ENCODE measurements around the gene RALGPS1.

Gene RALGPS1

DNA sequence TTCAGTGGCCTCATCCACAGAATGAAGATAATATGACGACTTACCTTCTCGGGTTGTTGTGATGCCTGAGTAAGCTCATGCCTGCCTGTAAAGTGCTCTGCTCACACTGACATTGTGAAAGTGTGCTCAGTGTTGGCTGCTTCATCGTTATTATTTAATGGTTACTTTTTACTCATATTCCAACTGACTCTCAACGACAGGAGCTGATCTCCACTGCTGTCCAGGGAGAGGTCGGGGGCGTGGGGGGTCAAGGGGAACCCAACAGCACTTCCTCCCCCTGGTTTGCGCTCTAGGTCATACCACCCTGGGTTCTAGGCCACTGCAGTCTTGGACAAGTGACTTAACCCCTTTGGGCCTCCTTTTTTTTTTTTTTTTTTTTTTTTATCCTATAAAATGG, 260.7 kb downstream of the RALGPS1 start:
- DNase-seq (ENCODE audit: low read depth) = no peak

DNA sequence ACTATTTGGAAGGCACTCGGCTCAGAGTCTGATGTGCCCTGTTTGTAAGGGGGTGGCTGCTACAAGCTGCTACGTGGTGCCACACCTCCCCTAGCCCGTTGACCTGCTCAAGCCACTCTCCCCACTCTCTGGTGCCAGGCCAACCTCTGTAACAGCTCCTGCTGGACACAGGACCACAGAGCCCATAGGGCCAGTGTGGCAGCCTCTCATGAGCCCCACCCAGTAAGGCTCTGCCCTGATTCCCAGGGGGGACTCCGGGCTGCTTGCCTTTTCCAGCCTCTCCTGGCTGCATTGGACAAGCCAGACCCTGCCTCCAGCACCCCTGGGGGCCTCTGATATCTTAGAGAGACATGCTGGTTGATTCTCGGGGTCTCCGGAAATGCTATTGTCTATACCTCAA, 261.2 kb downstream of the RALGPS1 start:
- no peak for DNase-seq (ENCODE audit: low read depth)

- DNase-seq (ENCODE audit: low read depth) = no peak
These were observed 262.0 kb downstream of the RALGPS1 start for GRCh38 chr9:127176631-127177030.

GRCh38 chr9:127177231-127177630, 262.6 kb downstream of the RALGPS1 start:
- DNase-seq (ENCODE audit: low read depth) = no peak

GRCh38 chr9:127177665-127178265, 263.2 kb downstream of the RALGPS1 start:
- no peak for DNase-seq (ENCODE audit: low read depth)

DNA sequence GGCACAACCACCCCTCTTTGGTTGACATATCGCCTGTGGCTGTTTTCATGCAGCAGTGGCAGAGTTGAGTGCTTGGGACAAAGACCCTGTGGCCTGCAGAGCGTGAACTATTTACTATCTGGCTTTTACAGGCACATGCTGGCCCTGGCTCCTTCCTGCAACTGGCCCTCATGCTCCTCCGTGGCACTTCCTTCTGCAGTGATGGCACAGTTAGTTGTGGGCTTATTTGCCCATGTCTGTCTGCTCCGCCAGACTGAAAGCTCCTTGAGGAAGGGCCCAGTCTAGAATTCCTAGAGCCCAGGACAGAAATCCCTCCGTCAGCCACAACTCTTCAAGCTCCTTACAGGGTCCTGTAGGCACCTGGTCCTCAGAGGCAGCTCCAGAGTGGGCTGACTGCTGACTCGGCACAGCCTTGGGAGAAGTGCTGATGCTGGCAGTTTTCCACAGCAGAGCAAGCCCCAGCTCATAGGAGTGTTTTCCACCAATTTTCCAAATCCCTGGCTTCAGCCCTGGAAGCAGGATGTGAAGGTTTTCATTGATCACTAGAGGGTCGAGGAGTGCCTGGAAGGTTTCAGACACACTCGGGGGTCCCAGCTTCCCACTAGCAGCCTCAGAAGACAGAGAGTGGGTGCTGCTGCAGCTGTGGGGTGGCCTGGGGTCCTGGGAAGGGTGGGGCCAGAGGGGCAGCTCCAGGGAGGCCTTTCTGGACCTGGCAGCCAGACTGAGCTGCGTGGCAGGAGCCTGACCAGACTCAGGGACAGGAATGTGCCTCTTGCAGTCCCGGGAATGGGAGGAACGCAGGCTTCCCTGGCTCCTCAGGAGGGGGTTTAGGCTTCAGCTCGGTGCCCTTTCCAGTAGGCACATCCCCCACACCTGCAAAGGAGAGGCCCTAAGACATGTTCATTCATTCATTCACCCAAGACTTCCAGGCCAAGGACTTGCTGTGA, 264.4 kb downstream of the RALGPS1 start:
- DNase-seq (ENCODE audit: low read depth) = no peak

- DNase-seq (ENCODE audit: low read depth) = no peak
These were observed 265.3 kb downstream of the RALGPS1 start for GRCh38 chr9:127179633-127180441.

GRCh38 chr9:127180457-127181314, 266.1 kb downstream of the RALGPS1 start:
- DNase-seq (ENCODE audit: low read depth) = no peak

- DNase-seq (ENCODE audit: low read depth) = no peak
These were observed 266.7 kb downstream of the RALGPS1 start for GRCh38 chr9:127181315-127181580.

GRCh38 chr9:127181595-127182190, 267.1 kb downstream of the RALGPS1 start:
- no peak for DNase-seq (ENCODE audit: low read depth)

GRCh38 chr9:127182901-127183746, 268.5 kb downstream of the RALGPS1 start:
- DNase-seq (ENCODE audit: low read depth) = no peak

- no peak for DNase-seq (ENCODE audit: low read depth)
These were observed 269.4 kb downstream of the RALGPS1 start for GRCh38 chr9:127183814-127184582.

DNA sequence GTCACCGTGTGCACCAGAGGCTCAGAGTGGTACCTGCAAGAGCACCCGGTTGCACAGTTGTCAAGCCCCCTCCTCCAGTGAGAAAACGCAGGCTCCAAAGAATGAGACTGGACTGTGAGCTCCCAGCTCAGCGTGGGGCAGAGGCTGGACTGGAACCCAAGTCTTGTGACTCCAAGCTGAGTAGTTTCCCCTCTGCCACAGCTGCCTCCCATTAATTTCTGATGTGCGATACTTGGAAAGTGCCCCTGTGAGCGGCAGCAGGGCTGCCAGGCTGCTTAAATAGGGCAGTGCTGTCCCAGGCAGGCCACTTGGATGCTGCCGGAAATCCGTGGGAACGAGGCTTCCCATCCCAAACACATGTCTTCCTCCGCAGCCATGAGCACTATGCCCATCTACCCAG, 270.1 kb downstream of the RALGPS1 start:
- DNase-seq (ENCODE audit: low read depth) = no peak

GRCh38 chr9:127185181-127185580, 270.6 kb downstream of the RALGPS1 start:
- no peak for DNase-seq (ENCODE audit: low read depth)

GRCh38 chr9:127185931-127186781, 271.6 kb downstream of the RALGPS1 start:
- DNase-seq (ENCODE audit: low read depth) = no peak

DNA sequence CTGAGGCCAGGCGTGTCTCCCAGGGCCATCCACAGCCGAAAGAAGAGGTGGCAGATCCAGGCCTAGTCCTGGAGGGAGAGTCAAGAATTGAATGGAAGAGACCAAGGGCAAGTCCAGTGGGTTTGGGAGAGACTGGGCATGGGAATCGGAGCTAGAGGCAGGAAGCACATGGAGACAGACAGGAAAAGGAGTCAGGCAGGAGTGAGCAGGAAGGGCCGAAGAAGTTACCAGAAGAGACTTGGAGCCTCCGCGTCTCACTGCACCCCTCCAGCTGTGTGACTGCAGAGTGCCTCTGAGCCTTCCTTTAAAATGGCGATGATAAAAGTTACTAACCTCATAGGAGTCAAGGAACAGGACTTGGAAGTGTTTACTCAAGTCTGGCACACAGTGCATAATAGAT, 272.2 kb downstream of the RALGPS1 start:
- DNase-seq (ENCODE audit: low read depth) = no peak

- DNase-seq (ENCODE audit: low read depth) = peak; percentile 90
These were observed 272.8 kb downstream of the RALGPS1 start for GRCh38 chr9:127187231-127187956.

GRCh38 chr9:127188396-127188795, 273.8 kb downstream of the RALGPS1 start:
- no peak for DNase-seq (ENCODE audit: low read depth)

All from non-pigmented ciliary epithelial cell (primary cell).